GM21723 (cell line): ENCODE measurements around the gene CCSER2.
"Not testable (repeated sequence)": the region's sequence is repeated elsewhere in the genome, so short reads cannot be mapped to it uniquely, and the experiment has no call there.

Experiments used
- ATAC-seq: cut with Tn5 transposase; IDR thresholded peaks from one replicate; pipeline ENCODE4 v1.9.1; 2021; ENCODE audit warnings: mild to moderate bottlenecking, moderate library complexity; ENCODE audit not compliant: unreplicated experiment

Gene CCSER2

GRCh38 chr10:84347575-84348002, 19.2 kb downstream of the CCSER2 start:
- ATAC-seq: not testable (repeated sequence)

DNA sequence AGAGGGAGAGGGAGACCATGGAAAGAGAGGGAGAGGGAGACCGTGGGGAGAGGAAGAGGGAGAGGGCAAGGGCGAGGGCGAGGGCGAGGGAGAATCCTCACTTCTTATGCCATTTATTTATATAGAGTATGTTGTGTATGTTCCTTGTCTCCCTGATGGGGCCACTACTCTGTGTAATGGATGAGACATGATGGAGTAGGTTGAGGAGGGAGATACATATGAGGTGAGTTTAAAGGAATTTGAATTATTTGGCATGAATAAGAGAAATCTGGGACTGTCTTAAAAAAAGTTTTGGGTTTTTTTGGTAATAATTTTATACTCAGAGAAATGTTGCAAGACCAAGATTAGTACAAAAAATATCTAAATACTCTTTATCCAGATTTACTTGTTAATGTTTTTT, 20.1 kb downstream of the CCSER2 start:
- ATAC-seq: no peak

DNA sequence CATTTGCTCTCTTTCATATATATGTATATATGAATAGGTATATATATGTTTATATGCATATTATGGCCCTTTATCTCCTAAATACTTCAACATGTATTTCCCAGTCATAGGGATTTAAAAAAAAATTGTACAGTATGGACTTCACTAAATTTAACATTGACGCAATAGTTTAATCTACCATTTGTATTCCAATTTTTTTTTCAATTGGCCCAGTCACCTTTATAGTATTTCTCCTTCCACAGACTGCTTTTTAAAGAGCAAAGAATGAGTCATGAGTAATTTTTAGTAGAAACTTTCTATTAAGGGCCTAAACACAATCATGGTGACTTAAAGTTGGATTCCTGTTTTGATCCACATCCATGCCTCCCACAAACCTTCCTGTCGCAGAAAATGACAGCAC, 20.5 kb downstream of the CCSER2 start:
- no peak for ATAC-seq

DNA sequence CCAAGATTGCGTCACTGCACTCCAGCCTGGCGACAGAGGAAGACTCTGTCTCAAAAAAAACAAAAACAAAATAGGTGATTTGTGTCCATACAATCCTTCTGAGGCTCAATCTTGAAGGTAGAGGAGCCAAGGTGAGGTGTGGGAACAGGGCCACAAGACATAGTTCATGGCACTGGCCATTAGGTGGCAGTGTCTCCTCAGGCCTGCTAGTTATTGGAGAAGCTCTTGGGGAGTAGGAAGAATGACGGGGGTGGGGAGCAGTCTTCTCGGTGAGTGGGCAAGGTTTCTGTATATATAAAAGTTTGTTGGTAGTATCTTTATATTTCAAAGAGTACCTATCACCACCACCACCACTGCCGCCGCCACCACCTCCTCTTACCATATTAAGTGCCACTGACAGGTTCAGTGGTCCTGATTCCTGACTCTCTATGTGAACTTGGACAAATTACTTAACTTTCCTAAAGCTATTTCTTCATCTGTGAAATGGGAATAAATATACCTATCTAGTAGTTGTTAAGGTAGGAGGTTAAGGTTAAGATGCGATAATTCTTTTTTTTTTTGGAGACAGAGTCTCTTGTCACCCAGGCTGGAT, 24.0 kb downstream of the CCSER2 start:
- ATAC-seq: peak; percentile 95

GRCh38 chr10:84353052-84353803, 24.8 kb downstream of the CCSER2 start:
- ATAC-seq: no peak

- ATAC-seq: no peak
Measured at GRCh38 chr10:84354623-84355022, 26.2 kb downstream of the CCSER2 start.

GRCh38 chr10:84355106-84355505, 26.7 kb downstream of the CCSER2 start:
- ATAC-seq: no peak

DNA sequence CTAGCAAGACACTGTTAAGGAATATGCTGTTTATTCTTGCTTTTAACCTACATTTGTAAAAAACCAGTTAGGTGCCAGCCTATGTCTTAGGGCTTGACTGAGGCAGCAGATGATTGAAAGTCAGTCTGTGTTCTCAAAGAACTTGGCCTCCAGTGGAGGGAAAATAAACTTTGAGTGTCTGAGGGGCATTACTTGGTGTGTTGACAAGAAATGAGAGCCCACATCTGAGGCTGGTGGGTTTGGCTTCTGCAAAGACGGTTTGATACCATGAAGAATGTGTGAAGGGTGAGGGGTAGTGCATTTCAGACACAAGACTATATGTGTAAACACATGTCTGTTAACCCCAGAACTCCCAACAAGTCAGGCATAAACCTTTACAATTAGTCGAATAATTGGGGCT, 28.5 kb downstream of the CCSER2 start:
- ATAC-seq: no peak

GRCh38 chr10:84358743-84359142, 30.4 kb downstream of the CCSER2 start:
- ATAC-seq: no peak

DNA sequence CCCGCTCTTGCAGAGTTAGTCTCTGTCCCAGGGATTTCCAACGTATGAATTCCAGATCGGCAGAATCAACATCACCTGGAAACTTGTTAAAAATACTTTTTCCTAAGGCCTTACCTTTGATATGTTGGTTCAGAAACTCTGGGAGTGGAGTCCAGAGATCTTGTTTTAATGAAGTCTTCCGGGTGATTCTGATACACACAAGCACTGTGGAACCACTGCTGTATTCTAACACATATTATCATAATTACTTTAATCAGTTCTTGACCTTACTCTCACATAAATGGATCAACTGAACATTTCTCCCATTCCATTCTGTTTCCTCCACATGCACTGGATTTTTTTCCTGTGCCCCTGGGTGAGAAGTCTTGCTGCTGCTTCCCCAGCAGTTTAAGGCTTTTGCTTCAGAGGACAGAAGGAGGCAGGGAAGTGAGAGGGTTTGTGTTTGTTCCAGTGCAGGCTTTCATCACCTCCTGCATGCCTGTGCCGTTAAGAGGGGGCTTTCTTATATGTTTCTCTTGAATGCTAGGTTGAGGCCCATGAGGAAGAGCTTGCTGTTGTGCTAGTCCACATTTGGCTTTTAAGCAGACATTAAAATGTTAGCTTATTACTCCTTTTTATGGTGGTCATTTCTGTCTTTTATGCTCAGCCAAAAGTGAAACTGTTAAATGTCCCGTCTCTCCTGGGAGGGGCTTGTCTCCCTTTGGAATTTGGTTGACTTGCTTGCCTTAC, 32.4 kb downstream of the CCSER2 start:
- ATAC-seq: no peak

- no peak for ATAC-seq
Measured at GRCh38 chr10:84365335-84365881, 37.0 kb downstream of the CCSER2 start.

- ATAC-seq: no peak
Measured at GRCh38 chr10:84366041-84366440, 37.7 kb downstream of the CCSER2 start.

GRCh38 chr10:84367256-84367655, 38.9 kb downstream of the CCSER2 start:
- no peak for ATAC-seq

- ATAC-seq: no peak
Measured at GRCh38 chr10:84368828-84369227, 40.4 kb downstream of the CCSER2 start.

- ATAC-seq: no peak
Measured at GRCh38 chr10:84370283-84370682, 41.9 kb downstream of the CCSER2 start.

DNA sequence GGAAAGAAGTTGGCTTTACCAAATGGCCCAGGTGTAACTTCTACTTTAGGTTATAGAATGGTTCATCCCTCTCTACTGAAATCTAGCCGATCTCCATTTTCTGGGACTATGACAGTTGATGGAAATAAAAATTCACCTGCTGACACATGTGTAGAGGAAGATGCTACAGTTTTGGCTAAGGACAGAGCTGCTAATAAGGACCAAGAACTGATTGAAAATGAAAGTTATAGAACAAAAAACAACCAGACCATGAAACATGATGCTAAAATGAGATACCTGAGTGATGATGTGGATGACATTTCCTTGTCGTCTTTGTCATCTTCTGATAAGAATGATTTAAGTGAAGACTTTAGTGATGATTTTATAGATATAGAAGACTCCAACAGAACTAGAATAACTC, 43.6 kb downstream of the CCSER2 start:
- no peak for ATAC-seq

DNA sequence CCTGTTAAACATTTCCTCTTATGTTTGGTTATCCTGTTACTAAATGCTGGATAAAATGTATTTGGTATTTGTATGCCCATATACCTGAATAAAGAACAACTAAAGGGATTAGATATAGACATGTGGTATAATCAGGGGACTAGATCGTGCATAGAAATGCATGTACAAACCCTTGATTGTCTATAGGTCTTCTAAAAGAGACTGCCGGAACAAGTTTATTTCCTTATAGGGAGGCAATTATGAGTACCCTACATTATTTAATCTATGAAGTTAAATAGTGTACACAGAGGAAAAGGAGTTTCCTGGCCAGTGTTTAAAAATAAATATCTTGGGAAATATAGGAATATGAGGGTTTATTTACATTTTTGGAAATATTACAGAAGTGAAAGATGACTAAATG, 44.6 kb downstream of the CCSER2 start:
- ATAC-seq: no peak

DNA sequence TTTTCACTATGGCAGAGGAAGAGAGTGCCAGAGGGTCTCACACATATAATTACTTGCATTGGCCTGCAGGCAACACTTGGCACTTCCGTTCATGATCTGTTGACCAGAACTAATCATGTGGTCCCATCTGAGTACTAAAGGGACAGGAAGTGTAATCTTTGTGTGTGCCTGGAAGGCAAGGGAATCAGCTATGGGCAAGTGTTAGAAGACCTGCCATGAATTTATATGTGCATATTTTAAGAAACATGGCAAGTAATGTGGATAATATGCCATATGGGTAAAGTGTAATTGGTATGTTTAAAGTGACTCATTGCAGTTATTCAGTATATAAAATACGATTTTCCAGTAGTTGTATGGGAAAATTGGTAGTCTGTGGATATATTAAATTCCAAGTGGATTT, 46.1 kb downstream of the CCSER2 start:
- ATAC-seq: no peak

DNA sequence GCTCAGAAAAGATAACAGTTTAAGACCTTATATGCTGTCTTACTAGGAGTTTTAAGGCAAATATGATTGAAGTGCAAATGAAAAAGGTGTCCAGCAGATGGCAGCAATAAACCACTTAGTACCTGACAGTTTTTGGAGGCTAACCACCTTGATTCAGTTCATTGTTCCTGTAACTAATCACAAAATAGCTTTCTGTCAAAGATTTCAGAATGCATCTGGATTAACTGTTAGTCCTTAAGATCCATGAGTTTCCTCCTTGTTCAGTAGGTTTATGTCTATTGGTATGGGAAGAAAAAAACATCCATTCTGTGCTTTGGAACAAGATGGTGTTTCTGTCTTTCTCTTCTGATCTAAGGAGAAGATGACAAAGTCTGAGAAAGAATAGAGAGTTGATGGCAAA, 46.6 kb downstream of the CCSER2 start:
- ATAC-seq: peak; percentile 70

DNA sequence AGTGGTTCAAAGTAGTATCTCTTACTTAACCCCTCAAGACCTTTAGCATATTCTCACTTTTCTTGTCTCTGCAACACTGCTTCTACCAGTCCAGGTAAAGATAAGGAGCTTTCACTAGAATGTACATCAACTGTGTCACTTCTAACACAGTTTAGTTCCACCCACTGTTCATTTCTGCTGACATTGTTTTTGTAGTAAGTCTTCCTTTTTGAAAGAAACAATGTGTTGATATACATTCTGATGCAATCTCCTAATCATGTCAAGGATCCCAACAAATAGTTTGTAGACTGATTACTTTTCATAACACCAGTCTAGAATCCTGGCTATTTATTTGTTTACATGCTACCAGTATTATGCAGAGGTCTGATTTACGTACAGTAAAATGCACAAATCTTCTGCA, 47.5 kb downstream of the CCSER2 start:
- ATAC-seq: no peak

GRCh38 chr10:84388148-84388547, 59.8 kb downstream of the CCSER2 start:
- ATAC-seq: no peak

GRCh38 chr10:84390364-84390763, 62.0 kb downstream of the CCSER2 start:
- no peak for ATAC-seq
